Neural cell (in vitro differentiated cells): ENCODE results near the gene TOP3A. TPM values are rescaled to one million over a fixed set of nuclear protein-coding genes. Genes with fewer than 3 reads are reported as not detected.

Source experiments
- H2AFZ ChIP-seq: fragments of 200-600, 300-800 bp; sonication (generic), shearing (Covaris generic); 2 replicates; pipeline ENCODE4 v1.6.0; 2014; ENCODE audit warnings: low read depth, mild to moderate bottlenecking, antibody characterized with exemption, low read length, moderate library complexity
- H3F3A ChIP-seq: fragments of 200-600 bp; shearing (Covaris generic); 2 replicates; pipeline ENCODE4 v1.6.1; 2016; ENCODE audit warnings: mild to moderate bottlenecking, moderate library complexity, mixed read lengths, antibody characterized with exemption, low read length; ENCODE audit not compliant: insufficient read depth, poor library complexity, severe bottlenecking
- H3K27ac ChIP-seq: fragments of 200-600, 300-800 bp; sonication (generic), shearing (Covaris generic); 2 replicates; pipeline ENCODE4 v1.5.1; 2014; ENCODE audit warnings: mild to moderate bottlenecking, low read length, moderate library complexity
- H3K27me3 ChIP-seq: fragments of 300-800, 200-600 bp; sonication (generic), shearing (Covaris generic); 2 replicates; pipeline ENCODE4 v1.6.0; 2014; ENCODE audit warnings: mild to moderate bottlenecking, low read depth, low read length, moderate library complexity; ENCODE audit not compliant: insufficient read depth
- H3K36me3 ChIP-seq: fragments of 300-800, 200-600 bp; sonication (generic), shearing (Covaris generic); 2 replicates; pipeline ENCODE4 v1.5.1; 2014; ENCODE audit warnings: mild to moderate bottlenecking, antibody characterized with exemption, low read length, moderate library complexity; ENCODE audit not compliant: insufficient read depth
- H3K4me2 ChIP-seq: fragments of 300-800, 200-600 bp; sonication (generic), shearing (Covaris generic); 2 replicates; pipeline ENCODE4 v1.6.0; 2014; ENCODE audit warnings: mild to moderate bottlenecking, low read length
- H3K4me3 ChIP-seq: fragments of 300-800, 200-600 bp; sonication (generic), shearing (Covaris generic); 2 replicates; pipeline ENCODE4 v1.5.1; 2014; ENCODE audit warnings: mild to moderate bottlenecking, low read length, moderate library complexity
- H3K79me2 ChIP-seq: fragments of 200-600 bp; shearing (Covaris generic); replicated peaks from 2 replicates; pipeline ENCODE4 v1.6.0; 2014; ENCODE audit warnings: mild to moderate bottlenecking, low read length, moderate library complexity; ENCODE audit not compliant: insufficient read depth
- H3K9ac ChIP-seq: fragments of 300-800, 200-600 bp; sonication (generic), shearing (Covaris generic); 2 replicates; pipeline ENCODE4 v1.6.1; 2016; ENCODE audit warnings: mild to moderate bottlenecking, low read length, mixed read lengths
- H3K9me2 ChIP-seq: fragments of 200-600 bp; shearing (Covaris generic); 2 replicates; pipeline ENCODE4 v1.6.1; 2016; ENCODE audit warnings: mild to moderate bottlenecking, low read length, mixed read lengths; ENCODE audit not compliant: insufficient read depth
- H3K9me3 ChIP-seq: fragments of 200-600, 300-800 bp; sonication (generic), shearing (Covaris generic); 2 replicates; pipeline ENCODE4 v1.6.1; 2016; ENCODE audit warnings: mild to moderate bottlenecking, mixed run types, low read length, moderate library complexity, mixed read lengths
- H4K20me1 ChIP-seq: fragments of 200-600 bp; shearing (Covaris generic); 2 replicates; pipeline ENCODE4 v1.6.1; 2016; ENCODE audit warnings: mild to moderate bottlenecking, mixed run types; ENCODE audit not compliant: insufficient read depth
- CTCF ChIP-seq: fragments of 450-650 bp; IDR thresholded peaks from 2 replicates; pipeline ENCODE4 v1.5.1; 2014; ENCODE audit warnings: antibody characterized with exemption, mild to moderate bottlenecking, moderate library complexity; ENCODE audit not compliant: poor library complexity, severe bottlenecking
- EP300 ChIP-seq: fragments of 450-650 bp; conservative IDR thresholded peaks from 2 replicates; pipeline ENCODE4 v1.6.1; 2014; ENCODE audit warnings: antibody characterized with exemption, mild to moderate bottlenecking, moderate library complexity; ENCODE audit not compliant: poor library complexity, severe bottlenecking
- EZH2 ChIP-seq: fragments of 200-600, 300-800 bp; shearing (Covaris generic), sonication (generic); IDR thresholded peaks from 2 replicates; pipeline ENCODE4 v1.6.1; 2014; ENCODE audit warnings: antibody characterized with exemption, low read length, borderline replicate concordance, mild to moderate bottlenecking; ENCODE audit not compliant: insufficient read depth, poor library complexity, severe bottlenecking
- MXI1 ChIP-seq: fragments of 450-650 bp; conservative IDR thresholded peaks from 2 replicates; pipeline ENCODE4 v1.6.1; 2014; ENCODE audit warnings: antibody characterized with exemption, mild to moderate bottlenecking; ENCODE audit not compliant: poor library complexity, severe bottlenecking
- POLR2AphosphoS5 ChIP-seq: IDR thresholded peaks from 2 replicates; pipeline ENCODE4 v1.6.1; 2012
- RAD21 ChIP-seq: fragments of 450-650 bp; conservative IDR thresholded peaks from 2 replicates; pipeline ENCODE4 v1.6.1; 2014; ENCODE audit warnings: antibody characterized with exemption, mild to moderate bottlenecking, moderate library complexity
- REST ChIP-seq: IDR thresholded peaks from 2 replicates; pipeline ENCODE4 v1.6.1; 2012; ENCODE audit warnings: borderline replicate concordance
- SMC3 ChIP-seq: fragments of 450-650 bp; conservative IDR thresholded peaks from 2 replicates; pipeline ENCODE4 v1.6.1; 2014; ENCODE audit warnings: antibody characterized with exemption, mild to moderate bottlenecking, moderate library complexity; ENCODE audit not compliant: poor library complexity
- TAF1 ChIP-seq: IDR thresholded peaks from 2 replicates; pipeline ENCODE4 v1.6.1; 2012; ENCODE audit warnings: low read depth
- polyA plus RNA-seq: library from polyadenylated mRNA; depleted of rRNA; stranded (reverse); fragments of >200 nt; gene quantifications from 2 replicates; pipeline ENCODE4 v1.2.3, GENCODE V29; 2014

The TOP3A gene
- polyA plus RNA-seq, 1 donor from 2014 or later = 31.9 TPM

GRCh38 chr17:18257268-18257981 lies 57.4 kb downstream of the TOP3A start:
- TF ChIP-seq EZH2 (no peak), POLR2AphosphoS5 (no peak), EP300 (no peak)
- Histone ChIP-seq H3F3A (no peaks in the 10 kb centered on the region), H3K4me2 (peak overlapping the region; percentile 63), H3K9me3 (no peaks in the 10 kb centered on the region), H3K9ac (peak overlapping the region; percentile 89), H3K36me3 (no peaks in the 10 kb centered on the region), H3K27ac (peak overlapping the region; percentile 67), H3K9me2 (no peaks in the 10 kb centered on the region), H2AFZ (peak overlapping the region; percentile 27), H4K20me1 (no peaks in the 10 kb centered on the region), H3K79me2 (peaks cover 31% of the 10 kb centered on the region), H3K4me3 (peak overlapping the region; percentile 98), H3K27me3 (no peaks in the 10 kb centered on the region)

- no peak overlapping the region for H3K4me2 ChIP-seq
- H3F3A ChIP-seq = no peaks in the 10 kb centered on the region
- H4K20me1 ChIP-seq = no peaks in the 10 kb centered on the region
- H3K27ac ChIP-seq = no peak overlapping the region
- no peaks in the 10 kb centered on the region for H3K9me2 ChIP-seq
- H3K9ac ChIP-seq = peak overlapping the region; percentile 89
- no peaks in the 10 kb centered on the region for H3K9me3 ChIP-seq
- H3K27me3 ChIP-seq = no peaks in the 10 kb centered on the region
- peaks cover 25% of the 10 kb centered on the region for H3K79me2 ChIP-seq
- TF ChIP-seq EZH2 (no peak), TAF1 (no peak), RAD21 (no peak), CTCF (no peak), EP300 (no peak)
- no peak overlapping the region for H2AFZ ChIP-seq
- no peaks in the 10 kb centered on the region for H3K36me3 ChIP-seq
- peak overlapping the region; percentile 98 for H3K4me3 ChIP-seq
Measured at GRCh38 chr17:18256776-18257175, 58.0 kb downstream of the TOP3A start.

- H2AFZ ChIP-seq = no peak overlapping the region
- no peaks in the 10 kb centered on the region for H4K20me1 ChIP-seq
- H3F3A ChIP-seq = no peaks in the 10 kb centered on the region
- H3K9ac ChIP-seq = peak overlapping the region; percentile 89
- H3K36me3 ChIP-seq = no peaks in the 10 kb centered on the region
- no peaks in the 10 kb centered on the region for H3K27me3 ChIP-seq
- no peak overlapping the region for H3K4me2 ChIP-seq
- H3K79me2 ChIP-seq = peaks cover 21% of the 10 kb centered on the region
- no peaks in the 10 kb centered on the region for H3K9me3 ChIP-seq
- peak overlapping the region; percentile 98 for H3K4me3 ChIP-seq
- no peak overlapping the region for H3K27ac ChIP-seq
- no peaks in the 10 kb centered on the region for H3K9me2 ChIP-seq
- TF ChIP-seq MXI1 (no peak), SMC3 (no peak), RAD21 (no peak), EP300 (no peak), REST (no peak), POLR2AphosphoS5 (no peak), TAF1 (no peak), CTCF (no peak), EZH2 (no peak)
Measured at GRCh38 chr17:18256351-18256750, 58.4 kb downstream of the TOP3A start.
